HFFc6 (cell line): ENCODE measurements around the gene TIAM2. TPM values are rescaled to one million over a fixed set of nuclear protein-coding genes. Genes with fewer than 3 reads are reported as not detected.
A peak's percentile ranks its signal among the peaks of the same experiment; 100 is the strongest.

Experiments
- DNase-seq: peaks from one replicate; pipeline ENCODE4 v3.0.0-alpha.2; 2018
- H3K27ac Mint-ChIP-seq: 2 replicates; pipeline ENCODE4 v1.8.0; 2020; ENCODE audit warnings: mild to moderate bottlenecking, mixed read lengths
- H3K27me3 Mint-ChIP-seq: 2 replicates; pipeline ENCODE4 v1.8.0; 2021; ENCODE audit warnings: mild to moderate bottlenecking, moderate library complexity, mixed read lengths; ENCODE audit not compliant: insufficient read depth
- H3K36me3 Mint-ChIP-seq: 2 replicates; pipeline ENCODE4 v1.8.0; 2021; ENCODE audit warnings: low read depth, mixed read lengths
- H3K4me1 Mint-ChIP-seq: 2 replicates; pipeline ENCODE4 v1.8.0; 2020; ENCODE audit warnings: low read depth, mixed read lengths
- H3K4me3 Mint-ChIP-seq: 2 replicates; pipeline ENCODE4 v1.8.0; 2020; ENCODE audit warnings: mild to moderate bottlenecking, moderate library complexity, mixed read lengths
- H3K9me3 Mint-ChIP-seq: 2 replicates; pipeline ENCODE4 v1.8.0; 2020; ENCODE audit warnings: mild to moderate bottlenecking, mixed read lengths
- total RNA-seq, 6 experiments: library from RNA; stranded (reverse); fragmentation: NEBNext Ultra II Directional; extraction: Animal tissue kit (Norgen Biotek cat#: 25700); gene quantifications; 2 replicates in 1 of 6; 3 replicates in 5 of 6; pipeline ENCODE4 v1.2.3, GENCODE V29; 2021
- TF ChIP-seq, protein P1 (sequence below): fragments of 200-600 bp; sonication (generic); IDR thresholded peaks from 2 replicates; pipeline ENCODE4 v1.5.0; 2021; ENCODE audit warnings: antibody characterized with exemption, mild to moderate bottlenecking

The TIAM2 gene
- total RNA-seq, 6 experiments from 2014 or later: 7.2 to 11.2 (median 9.4) TPM

DNA sequence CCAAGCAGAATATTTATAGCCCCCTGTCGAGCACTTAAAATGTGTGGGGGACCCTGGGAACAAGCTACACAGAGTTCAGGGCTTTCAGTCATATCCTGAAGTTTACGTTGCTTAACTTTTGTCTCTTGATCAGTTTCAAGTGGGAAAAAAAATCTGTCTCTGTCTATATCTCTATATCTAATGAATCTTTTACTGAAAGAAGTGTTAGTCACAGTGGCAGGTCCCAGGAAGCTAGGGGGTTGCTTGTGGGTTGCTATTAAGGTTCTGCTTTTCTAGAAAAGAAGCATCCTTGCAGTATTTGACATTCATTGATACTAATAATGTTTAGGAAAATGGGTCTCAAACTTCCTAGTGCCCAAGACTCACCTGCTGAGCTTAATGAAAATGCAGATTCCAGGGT is 192.0 kb downstream of the TIAM2 start:
- no peaks in the 10 kb centered on the region for H3K9me3 Mint-ChIP-seq
- peaks cover 2% of the 10 kb centered on the region for H3K27me3 Mint-ChIP-seq
- H3K36me3 Mint-ChIP-seq: peaks cover 14% of the 10 kb centered on the region
- peak; percentile 17 for DNase-seq
- peaks cover 51% of the 10 kb centered on the region for H3K4me1 Mint-ChIP-seq
- H3K4me3 Mint-ChIP-seq: peak overlapping the region; percentile 53; the same call in 1 of the 2 replicates
- TF ChIP-seq, protein P1, sequence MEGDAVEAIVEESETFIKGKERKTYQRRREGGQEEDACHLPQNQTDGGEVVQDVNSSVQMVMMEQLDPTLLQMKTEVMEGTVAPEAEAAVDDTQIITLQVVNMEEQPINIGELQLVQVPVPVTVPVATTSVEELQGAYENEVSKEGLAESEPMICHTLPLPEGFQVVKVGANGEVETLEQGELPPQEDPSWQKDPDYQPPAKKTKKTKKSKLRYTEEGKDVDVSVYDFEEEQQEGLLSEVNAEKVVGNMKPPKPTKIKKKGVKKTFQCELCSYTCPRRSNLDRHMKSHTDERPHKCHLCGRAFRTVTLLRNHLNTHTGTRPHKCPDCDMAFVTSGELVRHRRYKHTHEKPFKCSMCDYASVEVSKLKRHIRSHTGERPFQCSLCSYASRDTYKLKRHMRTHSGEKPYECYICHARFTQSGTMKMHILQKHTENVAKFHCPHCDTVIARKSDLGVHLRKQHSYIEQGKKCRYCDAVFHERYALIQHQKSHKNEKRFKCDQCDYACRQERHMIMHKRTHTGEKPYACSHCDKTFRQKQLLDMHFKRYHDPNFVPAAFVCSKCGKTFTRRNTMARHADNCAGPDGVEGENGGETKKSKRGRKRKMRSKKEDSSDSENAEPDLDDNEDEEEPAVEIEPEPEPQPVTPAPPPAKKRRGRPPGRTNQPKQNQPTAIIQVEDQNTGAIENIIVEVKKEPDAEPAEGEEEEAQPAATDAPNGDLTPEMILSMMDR: no peak
- peak overlapping the region; percentile 74; the same call in 1 of the 2 replicates for H3K27ac Mint-ChIP-seq

DNA sequence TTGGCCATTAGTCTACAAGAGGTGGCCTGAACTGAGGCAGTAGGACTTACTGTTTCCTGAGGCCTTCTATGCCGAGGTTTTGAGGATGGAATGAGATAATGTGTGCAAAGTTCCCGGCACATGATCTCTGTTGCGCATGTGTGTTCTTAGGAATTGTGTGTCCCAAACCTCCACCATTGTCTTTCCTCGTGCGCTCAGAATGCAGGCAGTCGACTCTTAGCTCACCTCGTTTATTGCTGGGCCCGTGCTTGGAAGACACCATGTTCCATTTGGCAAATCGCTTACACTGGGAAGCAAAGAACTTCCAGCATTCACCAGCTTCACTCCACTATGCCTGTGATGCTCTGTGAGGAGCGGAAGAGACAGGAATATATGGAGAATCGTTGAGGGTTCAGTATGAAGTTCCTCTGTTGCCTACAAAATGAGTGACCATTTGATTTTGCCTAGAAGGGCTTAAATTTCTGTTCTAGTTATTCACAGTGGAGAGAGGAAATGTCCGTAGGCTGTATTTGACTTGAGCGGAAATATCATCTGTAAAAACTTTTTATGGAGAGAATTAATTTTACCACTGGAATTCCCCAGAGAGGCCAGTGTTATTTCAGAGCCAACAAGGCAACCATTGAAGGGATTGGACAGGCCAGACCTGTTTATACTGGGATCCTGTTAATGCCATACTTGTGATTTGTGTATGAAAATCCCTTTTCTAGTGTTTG is 193.0 kb downstream of the TIAM2 start:
- Mint-ChIP-seq H3K27ac (peak overlapping the region; percentile 92), H3K4me3 (peak overlapping the region; percentile 81)
- TF ChIP-seq, protein P1: no peak

DNA sequence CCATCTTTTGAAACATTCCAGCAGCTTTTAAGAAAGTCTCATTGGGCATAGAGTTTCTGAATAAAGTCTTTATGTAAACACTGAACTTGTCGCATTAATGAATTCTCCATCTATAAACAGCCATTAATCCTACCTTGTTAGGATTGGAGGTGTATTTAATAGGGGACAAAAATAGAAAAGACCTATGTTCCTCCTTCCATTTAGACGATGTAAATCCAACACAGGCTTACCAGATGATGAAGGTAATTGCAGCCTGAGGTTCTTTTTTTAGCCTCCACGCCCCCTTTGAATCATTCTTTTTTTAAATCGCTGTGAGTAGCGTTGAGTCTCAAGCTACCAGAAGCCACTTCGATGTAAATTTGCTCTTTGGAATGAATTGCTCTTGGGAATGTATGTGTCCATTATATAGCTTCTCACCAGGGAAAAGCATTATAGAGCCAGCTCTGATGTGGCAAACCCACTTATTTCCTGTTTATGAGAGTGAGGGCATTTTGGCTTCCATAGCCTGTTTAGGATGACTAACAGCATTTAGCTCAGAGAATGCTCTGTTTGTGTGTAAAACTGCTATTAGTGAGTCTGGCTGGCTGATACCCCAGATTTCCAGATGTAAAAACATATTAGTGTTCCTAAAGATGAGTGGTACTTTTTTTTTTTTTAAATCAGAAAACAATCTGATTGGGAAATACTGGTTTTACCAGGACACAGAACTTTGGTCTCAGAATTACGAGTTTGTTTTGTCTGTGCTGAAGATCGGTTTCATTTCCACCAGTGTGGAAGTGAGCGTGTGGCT is 193.8 kb downstream of the TIAM2 start:
- Mint-ChIP-seq H3K36me3 (peaks cover 14% of the 10 kb centered on the region), H3K27me3 (peaks cover 2% of the 10 kb centered on the region), H3K27ac (peak overlapping the region; percentile 92), H3K4me1 (peaks cover 54% of the 10 kb centered on the region), H3K9me3 (no peaks in the 10 kb centered on the region), H3K4me3 (peak overlapping the region; percentile 81)
- peak; percentile 97 for DNase-seq
- TF ChIP-seq, protein P1: no peak

More for the DNA sequence above, 193.0 kb downstream of the TIAM2 start:
- Mint-ChIP-seq H3K36me3 (peaks cover 14% of the 10 kb centered on the region), H3K9me3 (no peaks in the 10 kb centered on the region), H3K4me1 (peaks cover 51% of the 10 kb centered on the region), H3K27me3 (peaks cover 2% of the 10 kb centered on the region)
- peak; percentile 74 for DNase-seq

DNA sequence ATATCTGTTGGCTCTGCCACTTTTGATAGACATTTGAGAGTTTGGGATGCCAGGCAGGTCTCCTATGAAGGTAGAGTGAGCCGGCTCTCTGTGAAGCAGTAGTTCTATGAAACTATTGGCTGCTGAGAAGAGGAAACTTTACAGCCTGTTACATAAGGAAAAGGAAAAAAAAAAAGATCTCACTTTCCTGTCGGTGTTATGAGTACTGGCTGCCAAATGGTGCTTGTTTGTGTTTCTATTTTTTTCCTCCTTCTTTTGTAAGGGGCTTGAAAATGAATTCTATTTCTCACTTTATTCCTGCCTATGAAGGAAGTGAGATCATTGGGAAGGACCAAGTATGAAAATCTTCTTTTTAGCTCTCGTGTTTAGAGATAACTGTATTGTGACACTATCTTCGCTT is 195.6 kb downstream of the TIAM2 start:
- Mint-ChIP-seq H3K27ac (peak overlapping the region; percentile 92; the same call in 1 of the 2 replicates), H3K36me3 (peaks cover 16% of the 10 kb centered on the region), H3K4me1 (peaks cover 62% of the 10 kb centered on the region), H3K4me3 (no peak overlapping the region), H3K9me3 (no peaks in the 10 kb centered on the region), H3K27me3 (peaks cover 4% of the 10 kb centered on the region)
- TF ChIP-seq, protein P1: no peak
- DNase-seq: no peak

DNA sequence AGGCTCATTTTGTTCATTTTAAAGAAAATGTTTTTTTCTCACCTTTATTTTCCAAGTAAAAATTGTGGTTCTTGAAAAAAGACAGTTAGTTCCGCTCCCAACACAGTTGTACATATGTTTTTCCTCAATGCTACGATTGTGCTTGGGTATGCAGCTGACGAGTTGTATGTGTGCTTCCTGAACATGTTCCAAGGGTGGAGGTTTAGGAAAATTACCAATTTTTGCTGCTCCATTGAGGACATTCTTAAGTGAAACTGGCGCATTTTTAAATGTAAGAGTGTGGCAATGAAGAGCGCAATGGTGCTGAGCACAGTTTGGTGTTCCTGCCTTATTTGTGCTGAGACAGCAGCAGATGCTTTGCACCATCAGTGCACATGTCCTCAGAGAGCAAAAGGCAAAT is 198.4 kb downstream of the TIAM2 start:
- Mint-ChIP-seq H3K27ac (no peak overlapping the region), H3K9me3 (no peaks in the 10 kb centered on the region), H3K27me3 (peaks cover 4% of the 10 kb centered on the region), H3K36me3 (peaks cover 30% of the 10 kb centered on the region), H3K4me3 (no peak overlapping the region), H3K4me1 (peaks cover 45% of the 10 kb centered on the region)
- TF ChIP-seq, protein P1: no peak
- DNase-seq: no peak
